Neural progenitor cell (in vitro differentiated cells): ENCODE results near the gene SYCE1L. TPM values are rescaled to one million over a fixed set of nuclear protein-coding genes. Genes with fewer than 3 reads are reported as not detected.

Source experiments
- DNase-seq: peaks from one replicate; pipeline ENCODE4 v3.0.0-alpha.2; 2016; ENCODE audit warnings: low spot score
- H2AFZ ChIP-seq: fragments of 200-600 bp; sonication (generic); replicated peaks from 2 replicates; pipeline ENCODE4 v1.6.1; 2016; ENCODE audit warnings: antibody characterized with exemption
- H3F3A ChIP-seq: fragments of 200-600 bp; sonication (generic); 2 replicates; pipeline ENCODE4 v1.6.1; 2016; ENCODE audit warnings: antibody characterized with exemption, low read depth
- H3K27ac ChIP-seq: fragments of 200-600 bp; sonication (generic); 2 replicates; pipeline ENCODE4 v1.5.1; 2016; ENCODE audit warnings: mild to moderate bottlenecking
- H3K27me3 ChIP-seq: fragments of 200-600 bp; sonication (generic); 2 replicates; pipeline ENCODE4 v1.6.1; 2016; ENCODE audit warnings: mild to moderate bottlenecking, moderate library complexity
- H3K36me3 ChIP-seq: fragments of 200-600 bp; sonication (generic); 2 replicates; pipeline ENCODE4 v1.5.1; 2016
- H3K4me1 ChIP-seq: fragments of 200-600 bp; sonication (generic); 2 replicates; pipeline ENCODE4 v1.6.1; 2016; ENCODE audit warnings: mixed run types
- H3K4me2 ChIP-seq: fragments of 200-600 bp; sonication (generic); 2 replicates; pipeline ENCODE4 v1.6.1; 2016
- H3K4me3 ChIP-seq: fragments of 200-600 bp; sonication (generic); 2 replicates; pipeline ENCODE4 v1.5.1; 2016
- H3K79me2 ChIP-seq: fragments of 200-600 bp; sonication (generic); 2 replicates; pipeline ENCODE4 v1.6.1; 2016; ENCODE audit warnings: low read depth
- H3K9ac ChIP-seq: fragments of 200-600 bp; sonication (generic); 2 replicates; pipeline ENCODE4 v1.6.1; 2016
- H3K9me3 ChIP-seq: fragments of 200-600 bp; sonication (generic); 2 replicates; pipeline ENCODE4 v1.5.1; 2016; ENCODE audit warnings: low read depth
- H4K20me1 ChIP-seq: fragments of 200-600 bp; sonication (generic); 2 replicates; pipeline ENCODE4 v1.6.1; 2016; ENCODE audit warnings: low read depth
- H3K27ac Mint-ChIP-seq: 3 replicates; pipeline ENCODE4 v1.8.0; 2021; ENCODE audit warnings: mixed read lengths
- H3K27me3 Mint-ChIP-seq: 2 replicates; pipeline ENCODE4 v1.8.0; 2022; ENCODE audit warnings: low read depth, mild to moderate bottlenecking, inconsistent platforms, moderate library complexity, mixed read lengths; ENCODE audit not compliant: insufficient read depth
- H3K36me3 Mint-ChIP-seq: 3 replicates; pipeline ENCODE4 v1.8.0; 2021; ENCODE audit warnings: mixed read lengths
- H3K4me1 Mint-ChIP-seq: 3 replicates; pipeline ENCODE4 v1.8.0; 2021; ENCODE audit warnings: mixed read lengths
- H3K4me3 Mint-ChIP-seq: 3 replicates; pipeline ENCODE4 v1.8.0; 2021; ENCODE audit warnings: mild to moderate bottlenecking, moderate library complexity, mixed read lengths
- H3K9me3 Mint-ChIP-seq: 3 replicates; pipeline ENCODE4 v1.8.0; 2020; ENCODE audit warnings: mixed read lengths
- CTCF ChIP-seq: fragments of 200-600 bp; sonication (generic); IDR thresholded peaks from 2 replicates; pipeline ENCODE4 v1.5.1; 2017; ENCODE audit warnings: antibody characterized with exemption, mild to moderate bottlenecking
- EZH2 ChIP-seq: fragments of 200-600 bp; sonication (generic); IDR thresholded peaks from 2 replicates; pipeline ENCODE4 v1.6.1; 2017; ENCODE audit warnings: antibody characterized with exemption, mild to moderate bottlenecking, moderate library complexity
- EZH2phosphoT487 ChIP-seq: fragments of 200-600 bp; sonication (generic); IDR thresholded peaks from 2 replicates; pipeline ENCODE4 v1.6.1; 2017; ENCODE audit warnings: antibody characterized with exemption
- total RNA-seq: library from RNA; depleted of rRNA; stranded (reverse); fragments of >200 nt; gene quantifications from 2 replicates; pipeline ENCODE4 v1.2.3, GENCODE V29; 2015; ENCODE audit warnings: low replicate concordance

SYCE1L gene
- total RNA-seq, 1 donor from 2014 or later: 4.2 TPM

GRCh38 chr16:77208382-77208781 is 9.2 kb downstream of the SYCE1L start:
- no peak overlapping the region for H3K9ac ChIP-seq
- no peaks in the 10 kb centered on the region for H3K27me3 ChIP-seq
- Mint-ChIP-seq H3K4me3 (no peak overlapping the region), H3K27ac (no peak overlapping the region), H3K27me3 (peaks cover 2% of the 10 kb centered on the region), H3K9me3 (peaks cover under 1% of the 10 kb centered on the region), H3K4me1 (peaks cover 29% of the 10 kb centered on the region), H3K36me3 (peaks cover 4% of the 10 kb centered on the region)
- no peaks in the 10 kb centered on the region for H3K36me3 ChIP-seq
- no peaks in the 10 kb centered on the region for H3K79me2 ChIP-seq
- no peaks in the 10 kb centered on the region for H4K20me1 ChIP-seq
- H3F3A ChIP-seq: peaks cover 9% of the 10 kb centered on the region
- peaks cover 5% of the 10 kb centered on the region for H3K4me1 ChIP-seq
- H3K4me2 ChIP-seq: no peak overlapping the region
- no peak overlapping the region for H2AFZ ChIP-seq
- H3K4me3 ChIP-seq: no peak overlapping the region
- no peak overlapping the region for H3K27ac ChIP-seq
- no peak for TF ChIP-seq EZH2
- no peak for TF ChIP-seq CTCF
- no peak for TF ChIP-seq EZH2phosphoT487
- no peak for DNase-seq
- no peaks in the 10 kb centered on the region for H3K9me3 ChIP-seq

GRCh38 chr16:77211880-77212740 is 12.9 kb downstream of the SYCE1L start:
- Histone ChIP-seq H3K9ac (peak overlapping the region; percentile 30), H2AFZ (peak overlapping the region; percentile 58), H3K27ac (no peak overlapping the region), H3K27me3 (no peaks in the 10 kb centered on the region), H3F3A (peaks cover 9% of the 10 kb centered on the region), H3K79me2 (no peaks in the 10 kb centered on the region), H3K4me3 (peak overlapping the region; percentile 84), H4K20me1 (no peaks in the 10 kb centered on the region), H3K9me3 (no peaks in the 10 kb centered on the region), H3K36me3 (no peaks in the 10 kb centered on the region), H3K4me2 (peak overlapping the region; percentile 91), H3K4me1 (peaks cover 5% of the 10 kb centered on the region)
- H3K4me1 Mint-ChIP-seq: peaks cover 21% of the 10 kb centered on the region
- H3K4me3 Mint-ChIP-seq: peak overlapping the region; percentile 92
- TF ChIP-seq EZH2: no peak
- TF ChIP-seq CTCF: no peak
- TF ChIP-seq EZH2phosphoT487: no peak
- H3K9me3 Mint-ChIP-seq: peaks cover 4% of the 10 kb centered on the region
- H3K27ac Mint-ChIP-seq: peak overlapping the region; percentile 95
- DNase-seq: peak; percentile 83
- H3K36me3 Mint-ChIP-seq: peaks cover 17% of the 10 kb centered on the region
- H3K27me3 Mint-ChIP-seq: peaks cover 2% of the 10 kb centered on the region

- TF ChIP-seq CTCF (no peak), EZH2 (no peak), EZH2phosphoT487 (no peak)
- Mint-ChIP-seq H3K27me3 (peaks cover 2% of the 10 kb centered on the region), H3K36me3 (peaks cover 17% of the 10 kb centered on the region), H3K4me3 (peak overlapping the region; percentile 92), H3K9me3 (peaks cover 4% of the 10 kb centered on the region), H3K4me1 (peaks cover 15% of the 10 kb centered on the region), H3K27ac (no peak overlapping the region)
- Histone ChIP-seq H3F3A (peaks cover 9% of the 10 kb centered on the region), H3K27ac (no peak overlapping the region), H3K9ac (peak overlapping the region; percentile 30), H3K79me2 (no peaks in the 10 kb centered on the region), H3K27me3 (no peaks in the 10 kb centered on the region), H3K4me1 (peaks cover 5% of the 10 kb centered on the region), H2AFZ (peak overlapping the region; percentile 58), H3K36me3 (no peaks in the 10 kb centered on the region), H3K4me3 (peak overlapping the region; percentile 84), H4K20me1 (no peaks in the 10 kb centered on the region), H3K9me3 (no peaks in the 10 kb centered on the region), H3K4me2 (peak overlapping the region; percentile 91)
- DNase-seq: peak; percentile 74
Observed at GRCh38 chr16:77212741-77213541, 13.7 kb downstream of the SYCE1L start.
